Esophagus muscularis mucosa (tissue), 4 donors: ENCODE results near the gene STX8. TPM values are rescaled to one million over a fixed set of nuclear protein-coding genes. Genes with fewer than 3 reads are reported as not detected.

Experiments used
- DNase-seq: peaks from one replicate; pipeline ENCODE4 v3.0.0-alpha.2; 2017; ENCODE audit errors: extremely low spot score
- H3K27ac ChIP-seq, 4 donors: fragments of 200-600 bp; sonication (generic); replicated peaks in 1 of 4; 1 replicate in 3 of 4; 2 replicates in 1 of 4; pipeline ENCODE4 v1.5.1; 2016 to 2019; ENCODE audit warnings: mild to moderate bottlenecking in 1 of 4
- H3K27me3 ChIP-seq, 4 donors: fragments of 200-600 bp; sonication (generic); one replicate each; pipeline versions ENCODE4 v1.5.1 to v1.6.0; 2016 to 2019
- H3K36me3 ChIP-seq, 4 donors: fragments of 200-600 bp; sonication (generic); one replicate each; pipeline ENCODE4 v1.5.1; 2016 to 2019
- H3K4me1 ChIP-seq, 4 donors: fragments of 200-600 bp; sonication (generic); one replicate each; pipeline ENCODE4 v1.5.1; 2016 to 2019
- H3K4me3 ChIP-seq, 4 donors: fragments of 200-600 bp; sonication (generic); 1 replicate in 2 of 4; 2 replicates in 2 of 4; pipeline ENCODE4 v1.5.1; 2016 to 2019; ENCODE audit warnings: mild to moderate bottlenecking in 4 of 4, moderate library complexity in 1 of 4
- H3K9me3 ChIP-seq, 4 donors: fragments of 200-600 bp; sonication (generic); 1 replicate in 3 of 4; 2 replicates in 1 of 4; pipeline ENCODE4 v1.5.1; 2016 to 2019
- CTCF ChIP-seq, 3 experiments: fragments of 200-600 bp in 2 of 3; fragments of 450-650 bp in 1 of 3; sonication (generic) in 2 of 3; IDR thresholded peaks; one replicate each; pipeline ENCODE4 v1.5.1; 2017 to 2019; ENCODE audit warnings: antibody characterized with exemption in 3 of 3, mild to moderate bottlenecking in 2 of 3, moderate library complexity in 1 of 3
- EP300 ChIP-seq: sonication (generic); formaldehyde crosslinking; IDR thresholded peaks from one replicate; pipeline ENCODE4 v1.6.1; 2017; ENCODE audit warnings: antibody characterized with exemption
- POLR2A ChIP-seq: fragments of 450-650 bp; IDR thresholded peaks from one replicate; pipeline ENCODE4 v1.6.1; 2017; ENCODE audit warnings: antibody characterized with exemption, moderate library complexity, mild to moderate bottlenecking, low read depth
- POLR2AphosphoS5 ChIP-seq, 2 donors: sonication (generic); formaldehyde crosslinking; IDR thresholded peaks; one replicate each; pipeline ENCODE4 v1.6.1; 2017; ENCODE audit warnings: antibody characterized with exemption in 2 of 2
- WGBS: methylation state at CpG from one replicate; pipeline ENCODE4 v1.1.5; 2018; 5-methylcytosine and 5-hydroxymethylcytosine counted together
- intact Hi-C: fragments of 100-400 bp; cut with DNase I; formaldehyde crosslinking; loops from one replicate; pipeline ENCODE4 v1.15.1; 2023
- total RNA-seq, 4 donors: library from RNA; depleted of rRNA; stranded (reverse); fragments of >200 nt; gene quantifications; one replicate each; pipeline versions ENCODE4 v1.1.0 to v1.2.1, GENCODE V29; 2016

STX8 gene
- total RNA-seq, 4 donors from 2014 or later, result 83.9 to 104 (median 94.5) TPM

GRCh38 chr17:9237053-9237410 is 338.6 kb downstream of the STX8 start:
- H3K36me3 ChIP-seq, result no peaks in the 10 kb centered on the region
- 89% methylated on average over 3 of the region's 3 CpGs for WGBS
- no peaks in the 10 kb centered on the region for H3K9me3 ChIP-seq
- intact Hi-C loops, result no loop called here
- peaks cover 29 to 74% (median 69%) of the 10 kb centered on the region in 4 donors for H3K4me1 ChIP-seq
- peak overlapping the region; percentile 87 to 99 (median 99) for H3K27ac ChIP-seq
- TF ChIP-seq POLR2AphosphoS5 (IDR thresholded peaks at IDR 0.05) (no peak), EP300 (no peak), CTCF (IDR thresholded peaks at IDR 0.05) (no peak), POLR2A (no peak)
- no peak overlapping the region for H3K4me3 ChIP-seq
- no peak for DNase-seq
- H3K27me3 ChIP-seq, result no peaks in the 10 kb centered on the region

- 100% methylated on average over 4 of the region's 7 CpGs for WGBS
- no peak for DNase-seq
- Histone ChIP-seq H3K9me3 (no peaks in the 10 kb centered on the region), H3K27me3 (no peaks in the 10 kb centered on the region), H3K36me3 (no peaks in the 10 kb centered on the region), H3K27ac (peak overlapping the region; percentile 87 to 99 (median 99)), H3K4me1 (peaks cover 23 to 74% (median 69%) of the 10 kb centered on the region in 4 donors), H3K4me3 (no peak overlapping the region)
- intact Hi-C loops, result no loop called here
- TF ChIP-seq POLR2AphosphoS5 (IDR thresholded peaks at IDR 0.05) (no peak), CTCF (IDR thresholded peaks at IDR 0.05) (no peak), POLR2A (no peak), EP300 (no peak)
Observed at GRCh38 chr17:9236286-9237052, 339.2 kb downstream of the STX8 start.

DNA sequence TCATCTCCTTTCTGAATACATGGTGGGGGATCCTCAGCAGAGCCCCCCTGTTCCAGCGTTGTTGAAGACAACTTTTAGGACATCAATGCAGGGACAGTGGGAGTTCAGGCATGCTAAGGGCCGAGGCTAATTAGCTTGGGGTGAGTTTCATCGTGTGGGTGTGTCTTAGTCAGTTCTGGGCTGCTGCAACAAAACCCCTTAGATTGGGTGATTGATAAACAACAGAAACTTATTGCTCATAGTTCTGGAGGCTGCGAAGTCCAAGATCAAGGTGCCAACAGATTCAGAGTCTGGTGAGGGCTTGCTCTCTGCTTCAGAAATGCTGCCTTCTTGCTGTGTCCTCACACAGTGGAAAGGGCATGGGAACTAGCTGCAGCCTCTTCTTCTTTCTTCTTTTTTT is 340.3 kb downstream of the STX8 start:
- Histone ChIP-seq H3K36me3 (no peaks in the 10 kb centered on the region), H3K27me3 (no peaks in the 10 kb centered on the region), H3K4me1 (peaks cover 12 to 73% (median 69%) of the 10 kb centered on the region in 4 donors), H3K4me3 (no peak overlapping the region), H3K27ac (peak overlapping the region in 1 of 4 donors; percentile 99), H3K9me3 (no peaks in the 10 kb centered on the region)
- TF ChIP-seq POLR2A (no peak), CTCF (IDR thresholded peaks at IDR 0.05) (no peak)
- intact Hi-C loops, result no loop called here
- no peak for DNase-seq
- 97% methylated on average over 4 of the region's 4 CpGs for WGBS

- intact Hi-C loops, result no loop called here
- Histone ChIP-seq H3K27me3 (no peaks in the 10 kb centered on the region), H3K4me3 (no peak overlapping the region), H3K9me3 (no peaks in the 10 kb centered on the region), H3K36me3 (no peaks in the 10 kb centered on the region), H3K4me1 (peaks cover 8 to 75% (median 70%) of the 10 kb centered on the region in 4 donors), H3K27ac (peak overlapping the region in 2 of 4 donors; percentile 27 to 85)
- WGBS, result 84% methylated on average over 8 of the region's 8 CpGs
- TF ChIP-seq POLR2AphosphoS5 (IDR thresholded peaks at IDR 0.05) (no peak), CTCF (IDR thresholded peaks at IDR 0.05) (no peak), EP300 (no peak), POLR2A (no peak)
- no peak for DNase-seq
Observed at GRCh38 chr17:9234389-9234945, 341.2 kb downstream of the STX8 start.
